Panc1 (cell line): ENCODE results near the gene USP11. TPM values are rescaled to one million over a fixed set of nuclear protein-coding genes. Genes with fewer than 3 reads are reported as not detected.

Experiments
- ATAC-seq: fragments of 200-7000 bp; cut with Tn5 transposase; 2 replicates; pipeline ENCODE4 v1.9.1; 2020; ENCODE audit warnings: mild to moderate bottlenecking, moderate library complexity
- BruUV-seq: library from RNA; stranded (reverse); fragments of 400-500 nt; replicated peaks from 2 replicates; lab custom pipeline; 2021; lab: Mats Ljungman, UMichigan
- CTCF ChIA-PET: fragments of 300-600 bp; sonication (Branson Sonifier 250); formaldehyde crosslinking; loops from one replicate; lab custom pipeline; 2022; ENCODE audit warnings: antibody characterized with exemption; lab: Charles Lee
- POLR2A ChIA-PET: fragments of 300-600 bp; sonication (Branson Sonifier 250); formaldehyde crosslinking; loops from one replicate; lab custom pipeline; 2022; ENCODE audit warnings: antibody characterized with exemption; lab: Charles Lee
- DNase-seq: peaks from one replicate; pipeline ENCODE4 v3.0.0-alpha.2; 2010; ENCODE audit warnings: low read depth, low spot score
- H3K27ac ChIP-seq: 2 replicates; pipeline ENCODE4 v1.5.1; 2011; ENCODE audit warnings: mild to moderate bottlenecking, low read length, inconsistent platforms
- H3K27me3 ChIP-seq: fragments of 200-500 bp; sonication (Bioruptor generic); 2 replicates; pipeline ENCODE4 v1.6.0; 2014; ENCODE audit warnings: low read length, inconsistent platforms; ENCODE audit not compliant: control insufficient read depth, insufficient read depth
- H3K36me3 ChIP-seq: fragments of 200-500 bp; sonication (Bioruptor generic); 2 replicates; pipeline ENCODE4 v1.5.1; 2014; ENCODE audit warnings: inconsistent platforms, mild to moderate bottlenecking, low read length, moderate library complexity; ENCODE audit not compliant: control insufficient read depth, insufficient read depth
- H3K4me1 ChIP-seq: 2 replicates; pipeline ENCODE4 v1.5.1; 2011; ENCODE audit warnings: inconsistent platforms, mild to moderate bottlenecking, low read length, moderate library complexity; ENCODE audit not compliant: control insufficient read depth, insufficient read depth
- H3K4me3 ChIP-seq, 2 experiments: 2 replicates each; pipeline ENCODE4 v1.5.1; 2011 to 2012; ENCODE audit warnings: low read depth in 2 of 2, low read length in 2 of 2, mild to moderate bottlenecking in 2 of 2, inconsistent platforms in 1 of 2, moderate library complexity in 1 of 2
- H3K9me3 ChIP-seq: fragments of 200-500 bp; sonication (Bioruptor generic); 2 replicates; pipeline ENCODE4 v1.5.1; 2014; ENCODE audit warnings: low read depth, mild to moderate bottlenecking, inconsistent platforms, low read length, moderate library complexity; ENCODE audit not compliant: control insufficient read depth, insufficient read depth
- POLR2AphosphoS5 ChIP-seq: IDR thresholded peaks from 2 replicates; pipeline ENCODE4 v1.6.1; 2012; ENCODE audit warnings: mild to moderate bottlenecking, low read depth, low read length, moderate library complexity
- SIN3A ChIP-seq: IDR thresholded peaks from 2 replicates; pipeline ENCODE4 v1.6.1; 2012; ENCODE audit warnings: low read depth, mild to moderate bottlenecking, low read length, moderate library complexity, borderline replicate concordance; ENCODE audit not compliant: insufficient read depth
- TCF7L2 ChIP-seq: IDR thresholded peaks from 2 replicates; pipeline ENCODE4 v1.6.1; 2011; ENCODE audit warnings: mild to moderate bottlenecking, low read depth, low read length, inconsistent platforms
- in situ Hi-C: cut with HindIII; loops from 2 replicates; pipeline ENCODE4 v1.10.0; 2016; ENCODE audit warnings: low sequenced_read_pairs, low pct_unique_long_range_greater_than_20kb
- intact Hi-C: fragments of 100-400 bp; cut with micrococcal nuclease; formaldehyde crosslinking; loops from one replicate; pipeline ENCODE4 v1.10.0; 2022; ENCODE audit not compliant: unreplicated experiment
- total RNA-seq: library from RNA; stranded (reverse); gene quantifications from one replicate; pipeline ENCODE4 v1.2.1, GENCODE V29; 2021; ENCODE audit not compliant: unreplicated experiment
- TF ChIP-seq, protein P1 (sequence below), 2 experiments: IDR thresholded peaks; 2 replicates each; pipeline ENCODE4 v1.6.1; 2011 to 2012; ENCODE audit warnings: low read depth in 2 of 2, control low read depth in 1 of 2, low read length in 1 of 2, mild to moderate bottlenecking in 1 of 2, moderate library complexity in 1 of 2; ENCODE audit not compliant: insufficient read depth in 1 of 2
- TF ChIP-seq, protein P2 (sequence below): fragments of 450-650 bp; IDR thresholded peaks from 2 replicates; pipeline ENCODE4 v1.5.1; 2017; ENCODE audit warnings: mild to moderate bottlenecking

Gene USP11
- total RNA-seq, 1 experiment from 2014 or later = 82.4 TPM

DNA sequence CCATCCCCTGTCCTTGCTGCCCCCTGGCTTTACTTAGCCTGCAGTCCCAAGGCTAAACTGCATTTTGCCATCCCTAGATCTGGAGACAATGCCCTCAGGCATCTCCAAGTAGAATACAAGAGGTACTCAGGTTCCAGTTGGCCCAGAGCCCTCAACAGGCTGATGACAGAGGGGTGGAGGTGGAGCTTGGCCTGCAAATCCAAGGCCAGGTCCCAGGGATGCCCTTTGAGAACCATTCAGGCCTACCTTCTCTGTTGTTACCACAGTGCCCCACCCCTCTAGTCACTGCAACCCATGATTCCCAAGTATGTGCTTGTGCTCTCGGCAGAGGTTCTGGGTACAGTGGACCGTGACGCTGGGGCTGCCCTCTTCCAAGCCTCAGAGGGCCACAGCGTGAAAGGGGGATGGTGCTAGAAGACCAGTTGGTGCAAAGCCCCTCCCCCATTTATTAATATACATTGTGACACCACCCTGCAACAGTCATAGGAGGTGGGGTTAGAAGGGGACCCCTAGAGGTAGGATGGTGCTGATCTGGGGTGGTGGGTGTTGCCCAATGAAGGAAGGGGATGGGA is 45.6 kb upstream of the USP11 start:
- no TSS peak for BruUV-seq
- no peak for DNase-seq

DNA sequence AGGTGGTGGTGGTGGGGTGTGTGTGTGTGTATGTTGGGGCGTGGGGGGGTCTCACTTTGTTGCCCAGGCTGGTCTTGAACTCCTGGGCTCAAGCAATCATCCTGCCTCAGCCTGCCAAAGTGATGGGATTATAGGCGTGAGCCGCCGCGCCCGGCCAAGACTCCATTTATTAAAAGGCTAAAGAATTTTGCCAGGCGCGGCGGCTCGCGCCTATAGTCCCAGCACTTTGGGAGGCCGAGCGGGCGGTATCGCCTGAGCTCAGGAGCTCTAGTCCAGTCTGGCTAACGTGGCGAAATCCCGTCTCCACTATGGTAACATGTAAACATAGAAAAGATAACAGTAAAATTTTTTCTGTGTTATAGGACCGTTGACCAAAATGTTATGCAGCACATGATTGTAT is 42.9 kb upstream of the USP11 start:
- POLR2A ChIA-PET = interaction anchor here (0.6 kb wide), 2 partner anchors 20 to 38 kb away, joined by 5 to 16 read pairs; no protein-coding TSS in a partner anchor
- in situ Hi-C loops = no loop called here

More for the DNA sequence above, 45.6 kb upstream of the USP11 start:
- Histone ChIP-seq H3K4me3 (no peak overlapping the region), H3K36me3 (peaks cover 3% of the 10 kb centered on the region; the same call in 1 of the 2 replicates), H3K4me1 (no peaks in the 10 kb centered on the region), H3K27me3 (no peaks in the 10 kb centered on the region), H3K27ac (no peak overlapping the region), H3K9me3 (no peaks in the 10 kb centered on the region)
- in situ Hi-C loops = no loop called here
- intact Hi-C loops = no loop called here
- TF ChIP-seq, protein P1, sequence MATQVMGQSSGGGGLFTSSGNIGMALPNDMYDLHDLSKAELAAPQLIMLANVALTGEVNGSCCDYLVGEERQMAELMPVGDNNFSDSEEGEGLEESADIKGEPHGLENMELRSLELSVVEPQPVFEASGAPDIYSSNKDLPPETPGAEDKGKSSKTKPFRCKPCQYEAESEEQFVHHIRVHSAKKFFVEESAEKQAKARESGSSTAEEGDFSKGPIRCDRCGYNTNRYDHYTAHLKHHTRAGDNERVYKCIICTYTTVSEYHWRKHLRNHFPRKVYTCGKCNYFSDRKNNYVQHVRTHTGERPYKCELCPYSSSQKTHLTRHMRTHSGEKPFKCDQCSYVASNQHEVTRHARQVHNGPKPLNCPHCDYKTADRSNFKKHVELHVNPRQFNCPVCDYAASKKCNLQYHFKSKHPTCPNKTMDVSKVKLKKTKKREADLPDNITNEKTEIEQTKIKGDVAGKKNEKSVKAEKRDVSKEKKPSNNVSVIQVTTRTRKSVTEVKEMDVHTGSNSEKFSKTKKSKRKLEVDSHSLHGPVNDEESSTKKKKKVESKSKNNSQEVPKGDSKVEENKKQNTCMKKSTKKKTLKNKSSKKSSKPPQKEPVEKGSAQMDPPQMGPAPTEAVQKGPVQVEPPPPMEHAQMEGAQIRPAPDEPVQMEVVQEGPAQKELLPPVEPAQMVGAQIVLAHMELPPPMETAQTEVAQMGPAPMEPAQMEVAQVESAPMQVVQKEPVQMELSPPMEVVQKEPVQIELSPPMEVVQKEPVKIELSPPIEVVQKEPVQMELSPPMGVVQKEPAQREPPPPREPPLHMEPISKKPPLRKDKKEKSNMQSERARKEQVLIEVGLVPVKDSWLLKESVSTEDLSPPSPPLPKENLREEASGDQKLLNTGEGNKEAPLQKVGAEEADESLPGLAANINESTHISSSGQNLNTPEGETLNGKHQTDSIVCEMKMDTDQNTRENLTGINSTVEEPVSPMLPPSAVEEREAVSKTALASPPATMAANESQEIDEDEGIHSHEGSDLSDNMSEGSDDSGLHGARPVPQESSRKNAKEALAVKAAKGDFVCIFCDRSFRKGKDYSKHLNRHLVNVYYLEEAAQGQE (IDR thresholded peaks at IDR 0.05; ENCODE audit: insufficient read depth in 1 of 2, low read depth in 2 of 2, low read length in 1 of 2) = no peak
- TF ChIP-seq POLR2AphosphoS5 (no peak), TCF7L2 (no peak), SIN3A (no peak)
- TF ChIP-seq, protein P2, sequence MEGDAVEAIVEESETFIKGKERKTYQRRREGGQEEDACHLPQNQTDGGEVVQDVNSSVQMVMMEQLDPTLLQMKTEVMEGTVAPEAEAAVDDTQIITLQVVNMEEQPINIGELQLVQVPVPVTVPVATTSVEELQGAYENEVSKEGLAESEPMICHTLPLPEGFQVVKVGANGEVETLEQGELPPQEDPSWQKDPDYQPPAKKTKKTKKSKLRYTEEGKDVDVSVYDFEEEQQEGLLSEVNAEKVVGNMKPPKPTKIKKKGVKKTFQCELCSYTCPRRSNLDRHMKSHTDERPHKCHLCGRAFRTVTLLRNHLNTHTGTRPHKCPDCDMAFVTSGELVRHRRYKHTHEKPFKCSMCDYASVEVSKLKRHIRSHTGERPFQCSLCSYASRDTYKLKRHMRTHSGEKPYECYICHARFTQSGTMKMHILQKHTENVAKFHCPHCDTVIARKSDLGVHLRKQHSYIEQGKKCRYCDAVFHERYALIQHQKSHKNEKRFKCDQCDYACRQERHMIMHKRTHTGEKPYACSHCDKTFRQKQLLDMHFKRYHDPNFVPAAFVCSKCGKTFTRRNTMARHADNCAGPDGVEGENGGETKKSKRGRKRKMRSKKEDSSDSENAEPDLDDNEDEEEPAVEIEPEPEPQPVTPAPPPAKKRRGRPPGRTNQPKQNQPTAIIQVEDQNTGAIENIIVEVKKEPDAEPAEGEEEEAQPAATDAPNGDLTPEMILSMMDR = no peak
- POLR2A ChIA-PET = no interaction called here
- CTCF ChIA-PET = no interaction called here
- ATAC-seq = no peak

More for the DNA sequence above, 42.9 kb upstream of the USP11 start:
- DNase-seq (no peak), ATAC-seq (no peak)
- TF ChIP-seq TCF7L2 (no peak), SIN3A (no peak), POLR2AphosphoS5 (no peak)
- TF ChIP-seq, protein P2 = no peak
- TF ChIP-seq, protein P1 (IDR thresholded peaks at IDR 0.05; ENCODE audit: insufficient read depth in 1 of 2, low read depth in 2 of 2, low read length in 1 of 2) = no peak
- no peaks in the 10 kb centered on the region for H3K9me3 ChIP-seq
- intact Hi-C loops = loop anchor here (10.0 kb wide), 2 partner anchors 195 to 335 kb away; no protein-coding TSS in a partner anchor
- CTCF ChIA-PET = no interaction called here
- H3K4me3 ChIP-seq = no peak overlapping the region
- no peaks in the 10 kb centered on the region for H3K27me3 ChIP-seq
- peaks cover 12% of the 10 kb centered on the region for H3K4me1 ChIP-seq
- peaks cover 3% of the 10 kb centered on the region; the same call in 1 of the 2 replicates for H3K36me3 ChIP-seq
- no peak overlapping the region for H3K27ac ChIP-seq
- no TSS peak for BruUV-seq
